Nasal cavity respiratory epithelium epithelial cell of viscerocranial mucosa (primary cell): ENCODE measurements around the gene FAM3B. TPM values are rescaled to one million over a fixed set of nuclear protein-coding genes. Genes with fewer than 3 reads are reported as not detected.

Experiments used
- total RNA-seq: library from RNA; depleted of rRNA; stranded (reverse); fragments of >200 nt; gene quantifications from 2 replicates; pipeline ENCODE4 v1.2.3, GENCODE V29; 2014

The FAM3B gene, protein sequence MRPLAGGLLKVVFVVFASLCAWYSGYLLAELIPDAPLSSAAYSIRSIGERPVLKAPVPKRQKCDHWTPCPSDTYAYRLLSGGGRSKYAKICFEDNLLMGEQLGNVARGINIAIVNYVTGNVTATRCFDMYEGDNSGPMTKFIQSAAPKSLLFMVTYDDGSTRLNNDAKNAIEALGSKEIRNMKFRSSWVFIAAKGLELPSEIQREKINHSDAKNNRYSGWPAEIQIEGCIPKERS
- 0.28 TPM in 1 of 2 replicates, not detected in the other for total RNA-seq

DNA sequence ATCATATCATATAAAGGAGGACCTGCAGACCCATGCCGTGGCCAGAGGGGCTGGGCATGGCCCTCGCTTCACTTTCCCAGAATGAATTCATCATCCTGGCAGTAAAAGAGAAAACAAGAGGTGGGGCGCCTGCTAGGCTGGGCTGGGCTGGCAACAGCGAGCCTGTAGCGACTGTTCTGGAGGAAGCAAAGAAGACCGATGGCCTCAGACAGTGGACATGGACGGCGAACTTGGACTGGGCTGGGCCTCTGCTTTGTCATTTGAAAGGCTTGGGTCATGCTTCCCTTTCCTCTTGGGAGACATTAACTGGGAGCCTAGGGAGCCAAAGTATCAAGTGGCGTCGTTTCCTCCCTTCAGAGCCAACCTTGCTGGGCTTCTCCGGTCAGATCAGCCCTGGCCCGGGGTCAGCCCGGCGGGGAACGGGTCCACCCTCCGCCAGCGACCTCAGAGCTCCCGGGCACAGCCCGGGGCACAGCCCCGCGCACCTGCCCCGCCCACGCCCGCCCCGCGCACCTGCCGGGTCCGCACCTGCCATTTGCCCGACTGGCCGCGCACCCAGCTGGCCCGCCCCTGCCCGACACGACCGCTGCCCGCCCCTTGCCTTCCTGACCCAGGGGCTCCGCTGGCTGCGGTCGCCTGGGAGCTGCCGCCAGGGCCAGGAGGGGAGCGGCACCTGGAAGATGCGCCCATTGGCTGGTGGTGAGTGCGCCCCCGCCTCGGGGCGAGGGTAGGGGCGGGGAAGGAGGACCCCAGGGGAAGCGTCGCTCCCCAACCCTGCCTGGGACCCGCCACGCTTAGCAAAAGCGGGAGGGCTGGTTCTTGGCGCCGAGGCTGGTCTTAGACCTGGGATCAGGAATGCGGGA lies at the start of gene FAM3B:
Gene FAM3B, plus strand, starts transcription at position 602 of the 863 bp plus-strand sequence. Its CDS starts 79 bp downstream, at position 681.

DNA sequence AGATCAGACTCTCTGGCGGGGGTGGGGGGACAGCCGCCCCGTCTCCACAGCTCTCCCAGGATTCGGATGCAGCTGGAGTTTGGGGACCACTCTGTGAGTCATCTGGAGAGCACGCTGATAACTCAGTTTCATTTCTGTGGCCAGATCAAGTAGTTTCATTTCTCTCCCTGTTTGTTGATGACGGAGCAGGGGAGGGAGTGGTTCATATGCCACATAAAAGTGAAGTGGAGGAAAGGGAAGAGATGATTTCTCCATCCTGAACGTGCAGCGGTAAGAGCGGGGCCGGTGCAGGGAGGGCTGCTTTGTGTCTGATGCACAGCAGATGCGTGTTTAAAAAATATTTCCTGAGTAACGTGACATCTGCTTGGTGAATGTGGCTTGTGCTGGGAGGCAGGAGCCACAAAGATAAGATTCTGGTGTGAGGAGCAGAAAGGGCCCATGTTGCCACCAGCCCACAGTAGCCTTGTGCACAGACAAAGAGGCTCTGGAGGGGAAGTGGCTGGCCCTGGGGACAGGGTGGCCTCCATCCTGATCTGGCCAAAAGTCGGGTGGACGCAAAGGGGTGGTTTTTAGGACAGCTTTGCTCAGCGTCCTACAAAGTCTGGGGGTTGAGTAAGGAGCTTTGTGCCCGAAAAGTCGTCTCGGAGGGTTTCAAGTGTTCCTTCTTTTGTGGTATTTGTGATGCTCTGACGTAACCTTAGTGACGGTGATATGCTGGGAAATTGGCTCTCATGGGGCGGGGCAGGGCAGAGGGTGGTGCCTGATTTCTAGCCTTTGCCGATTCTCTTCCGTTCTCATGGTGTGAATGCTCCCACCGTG lies 45.4 kb downstream of the FAM3B start, which contains the start of gene MX2:
Gene MX2, plus strand, starts transcription at position 242 of the 819 bp plus-strand sequence. CDS start 14,880 bp downstream, outside the sequence.

Other genes starting within 250 kb of the FAM3B start
- 57.1 and 116 TPM in 2 replicates for gene BACE2, start 148.6 kb upstream of the FAM3B start, total RNA-seq
- 0.34 and 0.93 TPM in 2 replicates for gene MX2, start 45.2 kb downstream of the FAM3B start, total RNA-seq
- 7.2 and 7.9 TPM in 2 replicates for gene MX1, start 109.4 kb downstream of the FAM3B start, total RNA-seq
- gene TMPRSS2, start 191.4 kb downstream of the FAM3B start, total RNA-seq = under 0.01 and 7.5 TPM in 2 replicates